Cardiac muscle cell (in vitro differentiated cells and primary cell): ENCODE data around the gene NAA35. TPM values are rescaled to one million over a fixed set of nuclear protein-coding genes. Genes with fewer than 3 reads are reported as not detected.
"Not testable (repeated sequence)": the region's sequence is repeated elsewhere in the genome, so short reads cannot be mapped to it uniquely, and the experiment has no call there.

Experiments
- DNase-seq, 2 donors: peaks; one replicate each; pipeline versions ENCODE4 v3.0.0 to v3.0.0-alpha.2; 2010 to 2017; ENCODE audit warnings: low read depth in 1 of 2, low spot score in 1 of 2
- H3K27ac ChIP-seq: fragments of 200-600 bp; sonication (generic); 2 replicates; pipeline ENCODE4 v1.5.1; 2016
- H3K27me3 ChIP-seq: fragments of 200-600 bp; sonication (generic); 2 replicates; pipeline ENCODE4 v1.6.0; 2016; ENCODE audit warnings: control low read depth
- H3K36me3 ChIP-seq: fragments of 200-600 bp; sonication (generic); 2 replicates; pipeline ENCODE4 v1.5.1; 2016; ENCODE audit warnings: control low read depth
- H3K4me1 ChIP-seq: fragments of 200-600 bp; sonication (generic); 2 replicates; pipeline ENCODE4 v1.8.1; 2017; ENCODE audit warnings: low read depth, mild to moderate bottlenecking, mixed run types
- H3K4me3 ChIP-seq: fragments of 200-600 bp; sonication (generic); 2 replicates; pipeline ENCODE4 v1.5.1; 2016; ENCODE audit warnings: mild to moderate bottlenecking
- H3K9me3 ChIP-seq: fragments of 200-600 bp; sonication (generic); 2 replicates; pipeline ENCODE4 v1.5.1; 2017; ENCODE audit warnings: low read depth, mild to moderate bottlenecking, control low read depth
- CTCF ChIP-seq: IDR thresholded peaks from 2 replicates; pipeline ENCODE4 v1.5.1; 2012; ENCODE audit warnings: low read depth, mild to moderate bottlenecking, low read length
- polyA plus RNA-seq: library from polyadenylated mRNA; unstranded; fragments of >200 nt; fragmentation: Nextera tagmentation; extraction: Ambion mirVana; gene quantifications from 2 replicates; pipeline ENCODE4 v1.2.1, GENCODE V29; 2016
- total RNA-seq: library from RNA; depleted of rRNA; stranded (reverse); fragments of >200 nt; gene quantifications from 2 replicates; pipeline ENCODE4 v1.2.3, GENCODE V29; 2016

NAA35 gene
- total and polyA plus RNA-seq, 2 experiments from 2014 or later, result 31.5 to 32.4 TPM

GRCh38 chr9:86045654-86046053 lies 104.7 kb downstream of the NAA35 start:
- Histone ChIP-seq H3K36me3 (no peaks in the 10 kb centered on the region), H3K9me3 (no peaks in the 10 kb centered on the region), H3K4me3 (no peak overlapping the region), H3K27ac (no peak overlapping the region), H3K27me3 (no peaks in the 10 kb centered on the region), H3K4me1 (peaks cover 6% of the 10 kb centered on the region)
- no peak for TF ChIP-seq CTCF
- no peak for DNase-seq

- no peak overlapping the region for H3K4me3 ChIP-seq
- no peak for DNase-seq
- no peaks in the 10 kb centered on the region for H3K36me3 ChIP-seq
- no peak for TF ChIP-seq CTCF
- H3K4me1 ChIP-seq, result peaks cover under 1% of the 10 kb centered on the region
- H3K27ac ChIP-seq, result no peak overlapping the region
- H3K9me3 ChIP-seq, result no peaks in the 10 kb centered on the region
- no peaks in the 10 kb centered on the region for H3K27me3 ChIP-seq
Observed at GRCh38 chr9:86046071-86046636, 105.2 kb downstream of the NAA35 start.

GRCh38 chr9:86046930-86047341 lies 106.0 kb downstream of the NAA35 start:
- no peaks in the 10 kb centered on the region for H3K36me3 ChIP-seq
- no peak for TF ChIP-seq CTCF
- H3K4me3 ChIP-seq, result no peak overlapping the region
- H3K9me3 ChIP-seq, result no peaks in the 10 kb centered on the region
- H3K27me3 ChIP-seq, result no peaks in the 10 kb centered on the region
- DNase-seq, result no peak
- H3K27ac ChIP-seq, result no peak overlapping the region
- no peaks in the 10 kb centered on the region for H3K4me1 ChIP-seq

- no peaks in the 10 kb centered on the region for H3K4me1 ChIP-seq
- H3K4me3 ChIP-seq, result no peak overlapping the region
- H3K27ac ChIP-seq, result no peak overlapping the region
- no peak for DNase-seq
- H3K36me3 ChIP-seq, result no peaks in the 10 kb centered on the region
- H3K9me3 ChIP-seq, result no peaks in the 10 kb centered on the region
- H3K27me3 ChIP-seq, result no peaks in the 10 kb centered on the region
- no peak for TF ChIP-seq CTCF
Observed at GRCh38 chr9:86047361-86047760, 106.4 kb downstream of the NAA35 start.

GRCh38 chr9:86048018-86048742 lies 107.2 kb downstream of the NAA35 start:
- H3K27ac ChIP-seq, H3K4me3 ChIP-seq, DNase-seq, H3K27me3 ChIP-seq, H3K9me3 ChIP-seq, H3K36me3 ChIP-seq, H3K4me1 ChIP-seq: not testable (repeated sequence)
